Mammary epithelial cell (primary cell): ENCODE measurements around the gene GSC2.

Experiments
- EZH2 ChIP-seq: IDR thresholded peaks from 2 replicates; pipeline ENCODE4 v1.6.1; 2012; ENCODE audit warnings: low read length, inconsistent platforms, borderline replicate concordance
- TF ChIP-seq, protein P1 (sequence below), 2 donors: IDR thresholded peaks in 1 of 2; conservative IDR thresholded peaks in 1 of 2; 2 replicates each; pipeline ENCODE4 v1.5.1; 2011 to 2012; ENCODE audit warnings: inconsistent platforms in 2 of 2, low read length in 2 of 2, mild to moderate bottlenecking in 2 of 2, control low read depth in 1 of 2, low read depth in 1 of 2; ENCODE audit not compliant: insufficient read depth in 1 of 2; ENCODE audit errors: extremely low read depth in 1 of 2

DNA sequence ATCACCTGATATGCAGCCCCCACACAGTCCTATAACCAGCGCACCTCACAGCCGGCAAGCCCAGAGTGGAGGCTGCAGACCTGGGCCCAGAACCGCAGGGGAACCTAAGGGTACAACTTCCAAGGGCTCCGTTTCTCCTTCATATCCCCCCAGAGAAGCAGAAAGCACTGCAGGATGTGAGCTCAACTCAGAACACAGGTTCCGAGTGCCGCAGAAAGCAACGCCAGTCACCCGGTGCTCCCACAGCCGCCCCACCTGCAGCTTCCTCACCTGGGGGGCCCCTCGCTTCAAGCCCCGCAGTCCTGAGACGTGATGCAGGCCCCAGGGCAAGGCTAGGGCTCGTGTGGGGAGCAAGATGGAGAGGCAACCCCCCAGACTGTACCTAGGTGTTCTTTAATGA, 16.5 kb downstream of the GSC2 start:
- TF ChIP-seq, protein P1, sequence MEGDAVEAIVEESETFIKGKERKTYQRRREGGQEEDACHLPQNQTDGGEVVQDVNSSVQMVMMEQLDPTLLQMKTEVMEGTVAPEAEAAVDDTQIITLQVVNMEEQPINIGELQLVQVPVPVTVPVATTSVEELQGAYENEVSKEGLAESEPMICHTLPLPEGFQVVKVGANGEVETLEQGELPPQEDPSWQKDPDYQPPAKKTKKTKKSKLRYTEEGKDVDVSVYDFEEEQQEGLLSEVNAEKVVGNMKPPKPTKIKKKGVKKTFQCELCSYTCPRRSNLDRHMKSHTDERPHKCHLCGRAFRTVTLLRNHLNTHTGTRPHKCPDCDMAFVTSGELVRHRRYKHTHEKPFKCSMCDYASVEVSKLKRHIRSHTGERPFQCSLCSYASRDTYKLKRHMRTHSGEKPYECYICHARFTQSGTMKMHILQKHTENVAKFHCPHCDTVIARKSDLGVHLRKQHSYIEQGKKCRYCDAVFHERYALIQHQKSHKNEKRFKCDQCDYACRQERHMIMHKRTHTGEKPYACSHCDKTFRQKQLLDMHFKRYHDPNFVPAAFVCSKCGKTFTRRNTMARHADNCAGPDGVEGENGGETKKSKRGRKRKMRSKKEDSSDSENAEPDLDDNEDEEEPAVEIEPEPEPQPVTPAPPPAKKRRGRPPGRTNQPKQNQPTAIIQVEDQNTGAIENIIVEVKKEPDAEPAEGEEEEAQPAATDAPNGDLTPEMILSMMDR (conservative IDR thresholded peaks at IDR 0.05 in 1 of 2, IDR thresholded peaks at IDR 0.05 in 1 of 2; ENCODE audit: extremely low read depth in 1 of 2, insufficient read depth in 1 of 2, low read depth in 1 of 2, low read length in 2 of 2), result no peak
- TF ChIP-seq EZH2, result no peak
